Astrocyte of the spinal cord (primary cell): ENCODE data around the gene IGSF1.
"Not testable (repeated sequence)": the region's sequence is repeated elsewhere in the genome, so short reads cannot be mapped to it uniquely, and the experiment has no call there.

ENCODE experiments used
- DNase-seq: peaks from one replicate; pipeline ENCODE4 v3.0.0; 2011; ENCODE audit warnings: low read depth, low spot score
- H3K4me3 ChIP-seq: 2 replicates; pipeline ENCODE4 v1.5.1; 2011; ENCODE audit warnings: low read depth, mild to moderate bottlenecking, low read length, moderate library complexity
- in situ Hi-C: cut with HindIII; loops from 2 replicates; pipeline ENCODE4 v1.10.0; 2017; ENCODE audit warnings: low sequenced_read_pairs
- TF ChIP-seq, protein P1 (sequence below): IDR thresholded peaks from 2 replicates; pipeline ENCODE4 v1.5.1; 2012; ENCODE audit warnings: low read depth, mild to moderate bottlenecking, low read length, inconsistent platforms

Gene IGSF1

DNA sequence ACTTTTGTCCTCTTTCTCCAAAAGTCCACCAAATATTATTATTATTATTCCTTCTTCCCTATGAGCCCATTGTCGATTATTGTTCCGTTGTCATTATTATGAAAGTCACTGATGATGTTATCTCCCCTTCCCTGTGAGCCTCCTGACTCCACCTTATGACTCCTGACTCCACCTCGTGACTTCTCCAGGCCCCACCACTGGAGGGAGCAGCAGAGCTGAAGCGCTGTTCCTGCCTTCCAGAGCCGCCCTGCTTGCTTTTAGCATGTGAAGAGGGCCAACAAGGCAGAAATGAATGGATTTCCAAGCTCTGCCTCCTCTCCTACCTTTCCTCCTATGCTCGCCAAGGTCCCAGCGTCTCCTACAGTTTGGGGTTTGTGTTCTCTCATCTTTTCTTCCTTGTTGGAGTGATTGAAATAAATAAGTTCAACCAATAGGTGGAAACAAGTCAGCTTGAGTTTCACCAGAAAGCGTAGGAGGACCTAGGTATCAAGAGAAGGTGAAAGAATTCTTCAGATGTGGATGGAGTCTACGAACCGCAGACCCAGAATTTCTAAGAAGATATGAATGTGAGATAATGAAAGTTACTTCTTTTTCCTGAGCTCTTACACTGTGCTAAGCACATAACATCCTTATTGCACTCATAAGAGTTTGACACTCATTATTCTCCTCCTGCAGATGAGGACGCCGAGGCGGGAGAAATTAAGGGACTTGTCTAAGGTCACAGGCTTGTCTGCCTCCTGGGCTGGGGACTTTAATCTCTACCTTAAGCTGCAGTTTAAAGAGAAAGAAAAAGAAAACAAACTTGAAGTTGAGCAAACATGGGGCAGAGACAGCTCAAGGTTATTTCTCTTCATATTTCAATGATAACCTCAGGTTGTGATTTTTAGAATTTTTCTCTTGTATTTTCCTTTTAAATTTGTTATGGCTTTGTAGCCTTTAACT lies 26.1 kb downstream of the IGSF1 start:
- no peak for DNase-seq
- no peak overlapping the region for H3K4me3 ChIP-seq
- in situ Hi-C loops, result no loop called here
- TF ChIP-seq, protein P1, sequence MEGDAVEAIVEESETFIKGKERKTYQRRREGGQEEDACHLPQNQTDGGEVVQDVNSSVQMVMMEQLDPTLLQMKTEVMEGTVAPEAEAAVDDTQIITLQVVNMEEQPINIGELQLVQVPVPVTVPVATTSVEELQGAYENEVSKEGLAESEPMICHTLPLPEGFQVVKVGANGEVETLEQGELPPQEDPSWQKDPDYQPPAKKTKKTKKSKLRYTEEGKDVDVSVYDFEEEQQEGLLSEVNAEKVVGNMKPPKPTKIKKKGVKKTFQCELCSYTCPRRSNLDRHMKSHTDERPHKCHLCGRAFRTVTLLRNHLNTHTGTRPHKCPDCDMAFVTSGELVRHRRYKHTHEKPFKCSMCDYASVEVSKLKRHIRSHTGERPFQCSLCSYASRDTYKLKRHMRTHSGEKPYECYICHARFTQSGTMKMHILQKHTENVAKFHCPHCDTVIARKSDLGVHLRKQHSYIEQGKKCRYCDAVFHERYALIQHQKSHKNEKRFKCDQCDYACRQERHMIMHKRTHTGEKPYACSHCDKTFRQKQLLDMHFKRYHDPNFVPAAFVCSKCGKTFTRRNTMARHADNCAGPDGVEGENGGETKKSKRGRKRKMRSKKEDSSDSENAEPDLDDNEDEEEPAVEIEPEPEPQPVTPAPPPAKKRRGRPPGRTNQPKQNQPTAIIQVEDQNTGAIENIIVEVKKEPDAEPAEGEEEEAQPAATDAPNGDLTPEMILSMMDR, result peak; percentile 8

DNA sequence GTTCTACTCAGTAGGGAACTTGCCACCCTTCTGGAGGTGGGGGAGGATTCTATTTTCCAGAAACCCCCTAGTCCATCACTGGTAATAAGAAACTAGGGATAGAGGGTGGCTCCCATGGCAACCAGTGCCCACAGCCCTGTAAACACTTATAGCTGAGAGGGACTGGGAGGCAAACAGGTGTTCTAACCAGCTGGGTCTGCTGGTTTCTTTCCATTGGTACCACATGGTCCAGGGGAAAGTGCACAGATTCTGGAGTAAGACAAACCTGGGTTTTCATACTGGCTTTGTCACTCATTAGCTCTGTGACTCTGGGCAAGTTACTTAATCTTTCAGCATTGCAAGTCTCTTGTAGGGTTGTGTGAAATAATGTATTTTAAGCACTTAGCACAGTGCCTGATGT lies 26.9 kb downstream of the IGSF1 start:
- in situ Hi-C loops, result no loop called here
- DNase-seq, result no peak
- no peak overlapping the region for H3K4me3 ChIP-seq
- TF ChIP-seq, protein P1, result no peak

DNA sequence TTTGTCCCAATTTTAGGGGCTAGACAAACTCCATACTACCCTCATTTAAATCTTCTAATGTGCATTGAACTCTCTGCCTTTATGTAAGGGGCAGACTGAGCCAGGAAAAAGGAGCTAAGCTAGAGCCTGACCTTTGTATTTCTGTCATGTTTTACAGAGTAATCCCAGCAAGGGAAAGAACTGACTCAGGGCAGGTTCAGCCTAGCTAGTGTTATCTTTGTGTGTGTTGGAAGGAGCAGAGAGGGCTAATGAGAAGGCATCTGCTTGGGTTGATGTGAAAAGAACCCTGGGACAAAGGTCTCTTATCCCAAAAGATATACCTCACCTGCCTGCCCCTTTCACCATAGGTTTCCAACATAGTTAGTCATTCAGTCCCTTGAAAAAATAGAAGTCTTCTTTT lies 31.7 kb downstream of the IGSF1 start:
- no peak for DNase-seq
- in situ Hi-C loops, result no loop called here
- TF ChIP-seq, protein P1, result no peak
- no peak overlapping the region for H3K4me3 ChIP-seq

DNA sequence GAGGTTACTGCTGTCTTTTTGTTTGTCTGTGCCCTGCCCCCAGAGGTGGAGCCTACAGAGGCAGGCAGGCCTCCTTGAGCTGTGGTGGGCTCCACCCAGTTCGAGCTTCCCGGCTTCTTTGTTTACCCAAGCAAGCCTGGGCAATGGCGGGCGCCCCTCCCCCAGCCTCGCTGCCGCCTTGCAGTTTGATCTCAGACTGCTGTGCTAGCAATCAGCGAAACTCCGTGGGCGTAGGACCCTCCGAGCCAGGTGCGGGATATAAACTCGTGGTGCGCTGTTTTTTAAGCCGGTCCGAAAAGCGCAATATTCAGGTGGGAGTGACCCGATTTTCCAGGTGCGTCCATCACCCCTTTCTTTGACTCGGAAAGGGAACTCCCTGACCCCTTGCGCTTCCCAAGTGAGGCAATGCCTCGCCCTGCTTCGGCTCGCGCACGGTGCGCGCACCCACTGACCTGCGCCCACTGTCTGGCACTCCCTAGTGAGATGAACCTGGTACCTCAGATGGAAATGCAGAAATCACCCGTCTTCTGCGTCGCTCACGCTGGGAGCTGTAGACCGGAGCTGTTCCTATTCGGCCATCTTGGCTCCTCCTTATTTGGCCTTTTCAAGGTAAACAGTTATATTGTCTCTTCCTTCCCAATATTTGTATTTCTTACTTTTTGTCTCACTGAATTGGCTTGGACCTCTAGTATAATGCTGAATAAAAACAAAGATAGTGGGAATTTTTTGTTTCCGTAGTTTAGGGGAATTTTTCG lies 37.9 kb downstream of the IGSF1 start:
- in situ Hi-C loops, DNase-seq, H3K4me3 ChIP-seq: not testable (repeated sequence)

DNA sequence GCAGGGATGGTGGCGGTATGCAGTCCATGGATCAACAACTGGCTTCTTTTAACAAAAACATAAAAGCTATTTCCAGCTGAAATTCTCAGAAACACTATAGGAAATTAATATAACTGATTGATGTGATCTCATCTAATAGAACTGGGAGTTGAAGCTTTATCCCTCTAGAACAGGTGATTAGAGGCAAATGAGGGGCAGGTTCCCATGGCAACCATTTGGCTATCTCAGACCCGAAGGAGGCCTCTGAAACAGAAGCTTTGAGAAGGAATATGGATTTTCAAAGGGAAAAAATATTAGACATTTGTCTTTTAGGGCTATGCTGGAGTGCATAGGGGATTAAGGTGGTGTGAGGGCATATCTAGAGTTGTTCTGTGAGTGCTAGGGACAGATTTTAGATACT lies 50.0 kb downstream of the IGSF1 start:
- in situ Hi-C loops, result no loop called here

DNA sequence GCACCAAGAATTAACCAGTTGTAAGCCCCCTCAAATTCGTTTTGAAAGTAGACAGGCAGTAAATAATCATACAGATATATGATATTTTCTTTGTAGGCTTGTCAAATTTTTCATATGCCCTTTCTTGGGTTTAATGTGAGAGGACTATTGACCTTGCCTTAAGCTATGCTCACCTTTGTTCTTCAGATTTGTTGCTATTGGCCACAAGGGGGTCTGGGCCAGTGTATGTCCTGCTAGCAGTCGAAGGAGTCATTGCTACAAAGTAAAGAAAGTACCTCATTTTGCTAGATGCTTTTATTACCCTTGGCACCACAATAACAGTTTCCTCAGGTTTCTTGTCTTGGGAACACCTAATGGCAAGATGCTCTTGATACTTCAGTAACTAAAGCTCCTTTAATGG lies 51.7 kb downstream of the IGSF1 start:
- H3K4me3 ChIP-seq, result no peak overlapping the region
- DNase-seq, result no peak
- in situ Hi-C loops, result no loop called here
- TF ChIP-seq, protein P1, result no peak

More for the DNA sequence above, 50.0 kb downstream of the IGSF1 start:
- DNase-seq, result no peak
- TF ChIP-seq, protein P1, result no peak
- H3K4me3 ChIP-seq, result no peak overlapping the region
